SK-N-MC (cell line): ENCODE data around the gene ZNF507.

ENCODE experiments used
- EZH2 ChIP-seq: fragments of 200-600 bp; sonication (generic); IDR thresholded peaks from one replicate; pipeline ENCODE4 v1.6.1; 2017; ENCODE audit warnings: antibody characterized with exemption
- FOXP2 ChIP-seq: optimal IDR thresholded peaks from 2 replicates; pipeline ENCODE3; 2011; ENCODE audit warnings: mild to moderate bottlenecking, moderate library complexity; ENCODE audit not compliant: insufficient read depth; ENCODE audit errors: extremely low read length, control extremely low read depth

DNA sequence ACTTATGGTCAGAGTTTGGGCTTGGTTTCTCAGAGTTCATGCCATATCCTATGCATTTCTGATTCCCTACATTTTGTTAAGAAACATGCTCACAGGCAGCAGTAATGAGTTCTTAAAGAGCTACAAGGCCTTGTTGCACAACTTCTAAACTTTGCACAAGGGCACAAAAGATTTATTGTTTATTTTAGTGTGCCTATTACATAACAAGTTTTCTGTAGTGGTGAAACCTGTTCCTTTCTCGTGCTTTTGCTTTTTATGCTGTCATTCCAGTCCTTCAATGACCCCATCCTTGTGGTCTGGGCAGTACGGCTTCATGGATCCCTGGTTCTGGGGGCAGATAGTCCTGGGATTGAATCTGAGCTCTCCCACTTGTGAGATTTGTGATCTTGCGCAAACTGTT, 17.8 kb downstream of the ZNF507 start:
- no peak for TF ChIP-seq EZH2
- no peak for TF ChIP-seq FOXP2
